GM18517 (cell line): ENCODE data around the gene CAPS.

Source experiments
- ATAC-seq: cut with Tn5 transposase; IDR thresholded peaks from one replicate; pipeline ENCODE4 v1.9.1; 2021; ENCODE audit warnings: mild to moderate bottlenecking, moderate library complexity; ENCODE audit not compliant: unreplicated experiment

CAPS gene

GRCh38 chr19:5908773-5909442, 5.1 kb upstream of the CAPS start:
- no peak for ATAC-seq

GRCh38 chr19:5910638-5910907, 3.5 kb upstream of the CAPS start:
- ATAC-seq: no peak

GRCh38 chr19:5911366-5911765, 2.7 kb upstream of the CAPS start:
- ATAC-seq: no peak

GRCh38 chr19:5914358-5914774, 312 bp downstream of the CAPS start:
- no peak for ATAC-seq

- no peak for ATAC-seq
Observed at GRCh38 chr19:5914946-5915781, 1.1 kb downstream of the CAPS start.

- ATAC-seq: no peak
Observed at GRCh38 chr19:5915782-5916165, 1.7 kb downstream of the CAPS start.

GRCh38 chr19:5916181-5916708, 2.2 kb downstream of the CAPS start:
- no peak for ATAC-seq

GRCh38 chr19:5917431-5918107, 3.5 kb downstream of the CAPS start:
- ATAC-seq: no peak

GRCh38 chr19:5918463-5919079, 4.5 kb downstream of the CAPS start:
- ATAC-seq: no peak

GRCh38 chr19:5921516-5922160, 7.6 kb downstream of the CAPS start:
- no peak for ATAC-seq

GRCh38 chr19:5922161-5922545, 8.1 kb downstream of the CAPS start:
- ATAC-seq: no peak

- ATAC-seq: no peak
Observed at GRCh38 chr19:5923356-5923755, 9.3 kb downstream of the CAPS start.

GRCh38 chr19:5925830-5926427, 11.9 kb downstream of the CAPS start:
- ATAC-seq: no peak

GRCh38 chr19:5926641-5927440, 12.8 kb downstream of the CAPS start:
- no peak for ATAC-seq

- no peak for ATAC-seq
Observed at GRCh38 chr19:5927441-5927821, 13.4 kb downstream of the CAPS start.

- ATAC-seq: no peak
Observed at GRCh38 chr19:5929179-5929578, 15.1 kb downstream of the CAPS start.

GRCh38 chr19:5929625-5930024, 15.6 kb downstream of the CAPS start:
- ATAC-seq: no peak

- no peak for ATAC-seq
Observed at GRCh38 chr19:5931251-5931650, 17.2 kb downstream of the CAPS start.

- ATAC-seq: no peak
Observed at GRCh38 chr19:5932146-5932545, 18.1 kb downstream of the CAPS start.
